Measurements from ENCODE around the gene CLDN16. TPM values are rescaled to one million over a fixed set of nuclear protein-coding genes. Genes with fewer than 3 reads are reported as not detected.

The CLDN16 gene
- total and polyA plus RNA-seq, 5 donors from 2014 or later: not detected

DNA sequence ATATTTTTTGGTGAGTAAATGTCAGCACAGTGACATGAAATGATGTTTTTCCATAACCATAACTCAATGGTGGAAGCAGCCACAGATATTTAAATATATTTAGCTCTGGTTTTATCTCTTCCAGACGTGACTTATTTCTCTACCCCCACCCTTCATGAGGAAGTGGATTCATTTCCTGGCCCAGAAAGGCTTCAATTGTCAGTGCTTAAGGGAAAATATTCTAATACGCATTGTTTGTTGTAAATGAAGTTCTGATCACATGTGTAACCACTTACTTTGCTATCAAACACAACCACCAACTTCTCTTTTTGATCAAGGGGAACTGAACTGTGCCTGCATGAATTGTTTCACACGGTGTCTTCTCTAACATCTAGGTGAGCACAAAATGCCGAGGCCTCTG is 14.0 kb downstream of the CLDN16 start:
- DNase-seq (no peak), ATAC-seq (ENCODE audit: low read depth in 2 of 2) (no peak)
- Histone ChIP-seq H3K27me3 (ENCODE audit: control insufficient read depth, insufficient read depth, low read length) (no peaks in the 10 kb centered on the region), H3K9me3 (ENCODE audit: control insufficient read depth in 2 of 2, low read length in 2 of 2) (no peaks in the 10 kb centered on the region), H3K4me1 (ENCODE audit: control insufficient read depth, insufficient read depth, low read length, poor library complexity, severe bottlenecking) (no peaks in the 10 kb centered on the region), H3K36me3 (ENCODE audit: control insufficient read depth, insufficient read depth, low read length) (no peaks in the 10 kb centered on the region), H3K27ac (ENCODE audit: insufficient read depth, low read length, poor library complexity, severe bottlenecking) (no peak overlapping the region), H3K4me3 (ENCODE audit: low read depth, low read length) (no peak overlapping the region)
- Mint-ChIP-seq H3K9me3 (no peaks in the 10 kb centered on the region), H3K36me3 (no peaks in the 10 kb centered on the region), H3K27me3 (no peaks in the 10 kb centered on the region), H3K4me1 (no peaks in the 10 kb centered on the region), H3K4me3 (no peak overlapping the region), H3K27ac (no peak overlapping the region)

DNA sequence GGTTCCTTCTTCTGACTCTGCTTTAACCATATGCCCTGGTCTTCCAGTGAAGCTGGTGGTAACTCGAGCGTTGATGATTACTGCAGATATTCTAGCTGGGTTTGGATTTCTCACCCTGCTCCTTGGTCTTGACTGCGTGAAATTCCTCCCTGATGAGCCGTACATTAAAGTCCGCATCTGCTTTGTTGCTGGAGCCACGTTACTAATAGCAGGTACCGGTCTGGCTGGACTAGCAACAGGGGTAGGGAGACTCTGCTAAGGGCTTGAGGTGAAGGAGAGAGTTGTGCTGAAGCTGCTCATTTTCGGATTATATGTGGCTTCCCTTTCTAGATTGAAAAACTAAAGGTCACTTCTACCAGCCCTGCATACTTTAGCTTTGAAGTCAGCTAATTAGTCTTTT is 16.8 kb downstream of the CLDN16 start:
- Histone ChIP-seq H3K27ac (ENCODE audit: insufficient read depth, low read length, poor library complexity, severe bottlenecking) (no peak overlapping the region), H3K27me3 (ENCODE audit: control insufficient read depth, insufficient read depth, low read length) (no peaks in the 10 kb centered on the region), H3K9me3 (ENCODE audit: control insufficient read depth in 2 of 2, low read length in 2 of 2) (no peaks in the 10 kb centered on the region), H3K36me3 (ENCODE audit: control insufficient read depth, insufficient read depth, low read length) (no peaks in the 10 kb centered on the region), H3K4me3 (ENCODE audit: low read depth, low read length) (no peak overlapping the region), H3K4me1 (ENCODE audit: control insufficient read depth, insufficient read depth, low read length, poor library complexity, severe bottlenecking) (no peaks in the 10 kb centered on the region)
- no peaks in the 10 kb centered on the region for H3K27me3 Mint-ChIP-seq
- DNase-seq: no peak
- no peaks in the 10 kb centered on the region for H3K9me3 Mint-ChIP-seq
- no peak overlapping the region for H3K4me3 Mint-ChIP-seq
- H3K4me1 Mint-ChIP-seq: no peaks in the 10 kb centered on the region
- H3K36me3 Mint-ChIP-seq: no peaks in the 10 kb centered on the region
- ATAC-seq (ENCODE audit: low read depth in 2 of 2): no peak
- no peak overlapping the region for H3K27ac Mint-ChIP-seq

GRCh38 chr3:190414297-190414696 is 26.3 kb downstream of the CLDN16 start:
- H3K27me3 Mint-ChIP-seq: peaks cover 12% of the 10 kb centered on the region
- no peaks in the 10 kb centered on the region for H3K36me3 Mint-ChIP-seq
- Histone ChIP-seq H3K27ac (ENCODE audit: insufficient read depth, low read length, poor library complexity, severe bottlenecking) (no peak overlapping the region), H3K27me3 (ENCODE audit: control insufficient read depth, insufficient read depth, low read length) (peaks cover 2% of the 10 kb centered on the region), H3K4me1 (ENCODE audit: control insufficient read depth, insufficient read depth, low read length, poor library complexity, severe bottlenecking) (no peaks in the 10 kb centered on the region), H3K4me3 (ENCODE audit: low read depth, low read length) (no peak overlapping the region), H3K36me3 (ENCODE audit: control insufficient read depth, insufficient read depth, low read length) (no peaks in the 10 kb centered on the region), H3K9me3 (ENCODE audit: control insufficient read depth in 2 of 2, low read length in 2 of 2) (no peaks in the 10 kb centered on the region)
- H3K27ac Mint-ChIP-seq: no peak overlapping the region
- no peaks in the 10 kb centered on the region for H3K4me1 Mint-ChIP-seq
- H3K4me3 Mint-ChIP-seq: no peak overlapping the region
- no peak for ATAC-seq (ENCODE audit: low read depth in 2 of 2)
- no peak for DNase-seq
- H3K9me3 Mint-ChIP-seq: peaks cover 0 to 6% (median 0%) of the 10 kb centered on the region in 7 donors

DNA sequence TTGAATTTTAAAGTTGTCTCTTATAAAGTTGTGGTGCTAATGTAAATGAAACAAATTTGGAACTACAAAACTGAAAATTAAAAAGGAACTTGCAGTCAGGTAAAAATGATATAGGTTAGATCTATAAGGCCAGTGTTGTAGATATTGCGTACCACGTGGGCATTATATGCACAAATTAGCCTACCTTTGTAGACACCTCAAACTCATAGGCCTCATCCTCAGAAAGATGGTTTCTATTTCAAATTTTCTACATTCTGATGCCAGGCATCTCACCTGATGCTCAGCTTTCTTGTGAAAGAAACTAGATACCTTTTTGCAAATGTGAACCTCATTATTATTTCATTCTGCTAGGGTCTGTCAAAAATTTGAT is 36.1 kb downstream of the CLDN16 start:
- no peak overlapping the region for H3K4me3 ChIP-seq (ENCODE audit: low read depth, low read length)
- H3K4me1 ChIP-seq (ENCODE audit: control insufficient read depth, insufficient read depth, low read length, poor library complexity, severe bottlenecking): no peaks in the 10 kb centered on the region
- H3K9me3 Mint-ChIP-seq: no peaks in the 10 kb centered on the region
- peak overlapping the region in 1 of 3 donors; percentile 57 for H3K27ac Mint-ChIP-seq
- H3K4me3 Mint-ChIP-seq: no peak overlapping the region
- H3K9me3 ChIP-seq (ENCODE audit: control insufficient read depth in 2 of 2, low read length in 2 of 2): no peaks in the 10 kb centered on the region
- H3K27me3 Mint-ChIP-seq: peaks cover 9% of the 10 kb centered on the region
- no peak overlapping the region for H3K27ac ChIP-seq (ENCODE audit: insufficient read depth, low read length, poor library complexity, severe bottlenecking)
- H3K36me3 ChIP-seq (ENCODE audit: control insufficient read depth, insufficient read depth, low read length): no peaks in the 10 kb centered on the region
- no peaks in the 10 kb centered on the region for H3K36me3 Mint-ChIP-seq
- DNase-seq (no peak), ATAC-seq (ENCODE audit: low read depth in 2 of 2) (no peak)
- peaks cover 2 to 7% (median 5%) of the 10 kb centered on the region in 4 donors for H3K4me1 Mint-ChIP-seq
- peaks cover 4% of the 10 kb centered on the region for H3K27me3 ChIP-seq (ENCODE audit: control insufficient read depth, insufficient read depth, low read length)

DNA sequence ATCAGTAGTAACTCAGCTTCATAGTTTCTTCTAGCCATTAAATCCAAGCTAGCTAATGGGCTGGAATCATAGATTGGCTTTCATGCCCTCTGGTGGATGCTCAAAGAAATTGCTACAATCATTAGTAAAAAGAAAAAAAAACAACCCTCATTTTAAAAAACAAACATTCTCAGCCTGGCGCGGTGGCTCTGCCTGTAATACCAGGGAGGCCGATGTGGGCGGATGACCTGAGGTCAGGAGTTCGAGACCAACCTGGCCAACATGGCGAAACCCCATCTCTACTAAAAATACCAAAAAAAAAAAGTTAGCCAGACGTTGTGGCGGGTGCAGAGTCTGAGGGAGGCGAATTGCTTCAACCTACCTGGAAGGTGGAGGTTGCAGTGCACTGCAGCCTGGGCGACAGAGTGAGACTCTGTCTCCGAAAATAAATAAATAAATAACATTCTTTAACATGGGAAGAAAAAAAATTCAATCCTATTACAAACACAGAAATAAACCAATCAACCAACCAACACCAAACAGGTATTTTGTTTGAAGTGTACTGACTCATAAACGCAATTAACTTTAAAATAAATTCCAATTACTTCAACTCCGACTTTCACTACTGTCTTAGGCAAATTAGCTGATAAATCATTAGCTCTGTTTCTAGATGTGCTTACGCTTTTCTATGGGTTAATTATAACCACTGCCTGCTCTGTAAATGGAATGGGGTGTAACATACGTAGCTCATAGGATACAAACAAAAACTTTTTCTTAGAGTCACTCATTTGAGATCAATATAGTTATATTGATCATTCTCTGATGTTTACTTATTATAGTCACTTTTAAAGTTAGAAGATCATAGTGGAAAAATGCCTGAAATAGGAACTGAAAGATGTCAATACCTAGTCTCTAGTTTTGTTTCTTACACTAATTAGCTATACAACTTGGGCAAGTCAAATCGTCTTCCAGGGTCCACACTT is 36.8 kb downstream of the CLDN16 start:
- H3K27me3 Mint-ChIP-seq: peaks cover 9% of the 10 kb centered on the region
- H3K4me3 Mint-ChIP-seq: peak overlapping the region in 2 of 4 donors; percentile 44 to 80
- DNase-seq: peak in 2 of 3 donors; percentile 33 to 51

GRCh38 chr3:190425833-190426232 is 37.9 kb downstream of the CLDN16 start:
- Mint-ChIP-seq H3K27me3 (peaks cover 9% of the 10 kb centered on the region), H3K36me3 (no peaks in the 10 kb centered on the region), H3K27ac (no peak overlapping the region), H3K4me1 (peaks cover 2 to 7% (median 5%) of the 10 kb centered on the region in 4 donors), H3K9me3 (no peaks in the 10 kb centered on the region), H3K4me3 (no peak overlapping the region)
- H3K4me3 ChIP-seq (ENCODE audit: low read depth, low read length): no peak overlapping the region
- no peaks in the 10 kb centered on the region for H3K9me3 ChIP-seq (ENCODE audit: control insufficient read depth in 2 of 2, low read length in 2 of 2)
- ATAC-seq (ENCODE audit: low read depth in 2 of 2): no peak
- no peaks in the 10 kb centered on the region for H3K4me1 ChIP-seq (ENCODE audit: control insufficient read depth, insufficient read depth, low read length, poor library complexity, severe bottlenecking)
- no peaks in the 10 kb centered on the region for H3K36me3 ChIP-seq (ENCODE audit: control insufficient read depth, insufficient read depth, low read length)
- no peak overlapping the region for H3K27ac ChIP-seq (ENCODE audit: insufficient read depth, low read length, poor library complexity, severe bottlenecking)
- H3K27me3 ChIP-seq (ENCODE audit: control insufficient read depth, insufficient read depth, low read length): peaks cover 7% of the 10 kb centered on the region
- no peak for DNase-seq

More for the DNA sequence above, 36.8 kb downstream of the CLDN16 start:
- Histone ChIP-seq H3K36me3 (ENCODE audit: control insufficient read depth, insufficient read depth, low read length) (no peaks in the 10 kb centered on the region), H3K27ac (ENCODE audit: insufficient read depth, low read length, poor library complexity, severe bottlenecking) (no peak overlapping the region), H3K4me1 (ENCODE audit: control insufficient read depth, insufficient read depth, low read length, poor library complexity, severe bottlenecking) (no peaks in the 10 kb centered on the region), H3K27me3 (ENCODE audit: control insufficient read depth, insufficient read depth, low read length) (peaks cover 7% of the 10 kb centered on the region), H3K4me3 (ENCODE audit: low read depth, low read length) (no peak overlapping the region), H3K9me3 (ENCODE audit: control insufficient read depth in 2 of 2, low read length in 2 of 2) (no peaks in the 10 kb centered on the region)
- H3K4me1 Mint-ChIP-seq: peaks cover 2 to 7% (median 5%) of the 10 kb centered on the region in 4 donors
- no peaks in the 10 kb centered on the region for H3K36me3 Mint-ChIP-seq
- ATAC-seq (ENCODE audit: low read depth in 2 of 2): peak in 1 of 2 donors; percentile 28
- H3K27ac Mint-ChIP-seq: peak overlapping the region; percentile 57 to 85 (median 83)
- H3K9me3 Mint-ChIP-seq: no peaks in the 10 kb centered on the region

DNA sequence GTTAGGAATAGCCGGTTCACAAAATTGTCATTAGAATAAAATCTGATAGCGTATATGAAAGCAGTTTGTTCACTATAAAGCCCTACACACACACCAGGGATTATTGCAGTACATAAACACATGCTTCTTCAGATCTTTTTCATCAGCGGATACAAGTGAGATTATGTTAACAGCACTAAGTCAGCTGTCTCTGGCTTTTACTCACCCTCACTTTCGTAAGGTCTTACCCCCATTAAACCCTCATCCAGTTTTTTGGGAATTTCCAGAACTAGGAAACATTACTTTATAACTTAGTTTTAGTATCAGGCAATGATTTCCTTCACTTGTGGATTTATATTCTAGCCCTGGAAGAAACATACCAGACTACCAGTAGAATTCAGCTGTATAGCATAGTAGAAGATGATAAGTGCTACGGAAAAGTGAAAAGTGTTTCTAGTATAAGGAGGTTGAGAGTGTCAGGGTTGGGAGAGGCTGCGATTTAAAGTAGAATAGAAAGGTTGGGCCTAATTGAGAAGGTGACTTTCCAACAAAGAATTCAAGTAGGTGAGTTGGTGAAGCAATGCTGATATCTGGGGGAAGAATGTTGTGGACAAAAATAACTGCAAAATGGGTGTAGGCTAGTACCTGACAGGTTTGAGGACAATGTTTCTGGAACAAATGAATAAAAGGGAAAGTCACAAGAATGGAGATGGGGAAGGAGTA is 39.0 kb downstream of the CLDN16 start:
- Histone ChIP-seq H3K4me3 (ENCODE audit: low read depth, low read length) (no peak overlapping the region), H3K27ac (ENCODE audit: insufficient read depth, low read length, poor library complexity, severe bottlenecking) (no peak overlapping the region), H3K27me3 (ENCODE audit: control insufficient read depth, insufficient read depth, low read length) (peaks cover 7% of the 10 kb centered on the region), H3K36me3 (ENCODE audit: control insufficient read depth, insufficient read depth, low read length) (no peaks in the 10 kb centered on the region), H3K9me3 (ENCODE audit: control insufficient read depth in 2 of 2, low read length in 2 of 2) (no peaks in the 10 kb centered on the region), H3K4me1 (ENCODE audit: control insufficient read depth, insufficient read depth, low read length, poor library complexity, severe bottlenecking) (no peaks in the 10 kb centered on the region)
- DNase-seq: no peak
- H3K4me3 Mint-ChIP-seq: no peak overlapping the region
- no peak overlapping the region for H3K27ac Mint-ChIP-seq
- H3K9me3 Mint-ChIP-seq: no peaks in the 10 kb centered on the region
- no peak for ATAC-seq (ENCODE audit: low read depth in 2 of 2)
- H3K36me3 Mint-ChIP-seq: no peaks in the 10 kb centered on the region
- H3K4me1 Mint-ChIP-seq: peaks cover 2 to 7% (median 5%) of the 10 kb centered on the region in 4 donors
- peaks cover 8% of the 10 kb centered on the region for H3K27me3 Mint-ChIP-seq

Data from CD4-positive, CD25-positive, alpha-beta regulatory T cell (primary cell).